UCSD-AML1 (cell line): ENCODE data around the gene KRT71.
A peak's percentile ranks its signal among the peaks of the same experiment; 100 is the strongest.
"Not testable (repeated sequence)": the region's sequence is repeated elsewhere in the genome, so short reads cannot be mapped to it uniquely, and the experiment has no call there.

Experiments
- DNase-seq: peaks from one replicate; lab custom pipeline; 2025; ENCODE audit not compliant: unreplicated experiment; lab: John Stamatoyannopoulos, UW

The KRT71 gene

DNA sequence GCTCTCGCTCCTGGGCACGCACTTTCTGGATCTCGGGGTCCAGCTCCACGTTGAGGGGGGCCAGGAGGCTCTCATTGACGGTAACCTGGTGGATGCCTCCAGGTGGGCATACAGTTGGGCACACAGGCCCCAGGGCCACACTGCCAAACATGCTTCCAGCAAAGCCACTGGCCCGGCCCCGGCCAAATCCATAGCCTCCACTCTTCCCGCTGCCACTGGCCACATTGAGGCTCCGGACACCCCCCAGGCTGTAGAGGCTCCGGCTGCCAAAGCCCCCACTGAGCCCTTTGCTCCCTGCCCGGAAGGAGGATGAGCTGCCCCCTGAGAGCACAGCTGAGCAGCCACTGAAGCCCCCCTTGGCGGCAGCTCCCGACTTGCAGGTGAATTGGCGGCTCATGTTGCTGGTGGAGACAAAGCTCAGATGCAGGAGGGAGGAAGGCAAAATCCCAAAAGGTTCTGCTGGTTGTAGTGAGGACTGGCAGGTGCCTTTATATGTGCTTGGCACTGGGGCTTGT, at the start of gene KRT71:
Gene KRT71, minus strand, starts transcription at position 465 of the 515 bp plus-strand sequence. Its CDS starts 68 bp downstream, at position 397.
- DNase-seq, result no peak

DNA sequence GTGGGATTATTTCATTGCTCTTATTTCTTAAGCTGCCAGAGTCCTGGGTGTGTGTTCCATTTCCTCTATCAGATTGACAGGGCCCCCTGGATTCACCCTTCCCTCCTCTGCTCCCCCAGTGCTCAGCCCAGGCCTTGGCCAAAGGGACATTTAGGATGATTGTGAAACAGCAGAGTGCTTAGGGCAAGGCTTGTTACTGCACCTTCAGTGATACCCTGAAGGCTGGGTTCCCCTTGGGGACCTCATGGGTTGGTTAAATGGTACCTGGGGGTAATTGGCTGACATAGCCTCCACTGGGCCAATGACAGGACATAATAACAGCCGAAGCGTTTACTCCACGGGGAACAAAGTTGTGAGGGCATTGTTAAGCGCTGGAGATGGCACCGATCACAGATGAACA, 49.6 kb upstream of the KRT71 start:
- DNase-seq, result no peak

DNA sequence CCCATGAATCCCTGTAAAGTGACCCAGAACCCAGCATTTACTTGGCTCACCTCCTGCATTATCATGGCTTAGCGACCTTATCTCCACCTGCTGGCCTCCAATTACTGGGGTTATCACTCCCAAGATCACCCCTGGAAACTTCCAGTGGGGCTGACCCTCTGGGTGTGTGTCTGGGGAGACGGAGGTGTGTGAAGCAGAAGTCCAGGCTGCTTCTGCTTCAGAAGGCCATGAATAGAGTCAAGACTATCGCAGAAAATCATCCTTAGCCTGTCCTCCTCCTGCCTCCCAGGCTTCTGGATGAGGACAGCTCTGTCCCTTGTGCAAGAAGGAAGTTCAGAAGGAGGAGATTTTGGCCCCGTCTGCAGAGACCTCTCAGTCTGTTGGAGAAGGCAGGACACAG, 48.7 kb upstream of the KRT71 start:
- no peak for DNase-seq

DNA sequence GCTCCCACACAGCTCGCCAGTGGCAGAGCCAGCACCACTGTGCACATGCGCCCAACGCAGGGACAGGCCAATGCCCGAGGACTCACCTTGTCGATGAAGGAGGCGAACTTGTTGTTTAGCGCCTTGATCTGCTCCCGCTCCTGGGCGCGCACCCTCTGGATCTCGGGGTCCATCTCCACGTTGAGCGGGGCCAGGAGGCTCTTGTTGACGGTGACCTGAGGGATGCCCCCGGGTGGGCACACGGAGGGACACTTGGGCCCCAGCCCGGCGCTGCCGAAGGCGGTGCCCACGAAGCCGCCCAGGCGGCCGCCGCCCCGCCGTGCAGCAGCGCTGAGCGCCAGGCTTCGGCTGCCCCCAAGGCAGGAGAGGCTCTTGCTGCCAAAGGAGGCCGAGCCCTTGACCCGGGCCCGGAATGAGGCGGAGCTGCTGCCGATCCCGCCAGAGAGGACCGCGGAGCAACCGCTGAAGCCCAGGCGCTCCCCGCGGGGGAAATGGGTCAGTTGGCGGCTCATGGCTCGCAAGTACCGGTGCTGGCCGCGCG, 48.1 kb upstream of the KRT71 start, which contains the start of gene KRT72:
Gene KRT72, minus strand, starts transcription at position 523 of the 541 bp plus-strand sequence. Its CDS starts 11 bp downstream, at position 512.
- DNase-seq, result no peak

DNA sequence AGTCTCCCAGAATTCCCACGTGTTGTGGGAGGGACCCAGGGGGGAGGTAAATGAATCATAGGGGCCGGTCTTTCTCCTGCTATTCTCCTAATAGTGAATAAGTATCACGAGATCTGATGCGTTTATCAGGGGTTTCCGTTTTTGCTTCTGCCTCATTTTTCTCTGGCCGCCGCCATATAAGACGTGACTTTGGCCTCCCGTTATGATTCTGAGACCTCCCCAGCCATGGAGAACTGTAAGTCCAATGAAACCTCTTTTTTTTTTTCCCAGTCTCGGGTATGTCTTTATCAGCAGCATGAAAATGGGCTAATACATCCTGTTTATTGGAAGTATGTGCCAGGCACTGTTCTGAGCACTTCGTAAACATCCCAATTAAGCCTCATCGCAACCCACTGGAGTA, 47.5 kb upstream of the KRT71 start:
- no peak for DNase-seq

DNA sequence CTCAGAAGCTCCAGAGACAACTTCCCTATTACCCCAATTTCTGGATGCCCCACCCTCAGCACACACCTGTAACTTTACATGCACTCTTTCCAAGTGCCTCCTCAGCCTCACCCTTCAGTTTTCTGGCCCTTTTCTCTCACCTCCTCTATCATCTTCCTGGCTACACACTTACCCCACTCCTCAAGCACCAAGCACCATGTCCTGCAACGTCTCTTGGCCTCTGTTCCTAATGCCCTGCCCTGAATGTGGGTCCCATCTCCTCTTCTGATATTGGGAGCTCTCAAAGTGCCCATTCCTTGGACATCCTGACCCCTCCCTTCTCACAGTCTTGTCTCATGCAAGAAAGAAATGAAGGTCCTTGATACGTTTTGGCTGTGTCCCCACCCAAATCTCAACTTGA, 47.1 kb upstream of the KRT71 start:
- DNase-seq, result no peak

DNA sequence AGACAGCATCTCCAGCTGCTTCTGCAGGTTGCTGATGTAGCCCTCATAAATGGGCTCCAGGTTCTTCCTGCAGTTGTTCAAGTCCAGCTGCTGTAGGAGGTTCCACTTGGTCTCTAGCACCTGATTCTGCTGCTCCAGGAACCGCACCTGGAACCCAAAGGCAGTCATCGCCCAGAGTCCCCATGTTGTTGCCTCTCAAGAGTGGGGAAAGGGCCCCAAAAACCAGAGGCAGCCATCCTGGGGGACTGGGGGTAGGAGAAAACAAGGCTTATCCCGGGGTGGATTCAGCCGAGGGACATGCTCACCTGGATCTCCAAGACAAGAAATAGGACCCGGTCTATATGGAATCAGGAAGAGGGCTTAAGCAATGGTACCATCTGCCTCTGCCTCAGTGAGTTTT, 46.0 kb upstream of the KRT71 start:
- DNase-seq, result no peak

DNA sequence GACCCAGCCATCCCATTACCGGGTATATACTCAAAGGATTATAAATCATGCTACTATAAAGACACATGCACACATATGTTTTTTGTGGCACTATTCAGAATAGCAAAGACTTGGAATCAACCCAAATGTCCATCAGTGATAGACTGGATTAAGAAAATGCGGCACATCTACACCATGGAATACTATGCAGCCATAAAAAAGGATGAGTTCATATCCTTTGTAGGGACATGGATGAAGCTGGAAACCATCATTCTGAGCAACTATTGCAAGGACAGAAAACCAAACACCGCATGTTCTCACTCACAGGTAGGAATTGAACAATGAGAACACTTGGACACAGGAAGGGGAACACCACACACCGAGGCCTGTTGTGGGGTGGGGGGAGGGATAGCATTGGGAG, 41.3 kb upstream of the KRT71 start:
- not testable (repeated sequence) for DNase-seq

DNA sequence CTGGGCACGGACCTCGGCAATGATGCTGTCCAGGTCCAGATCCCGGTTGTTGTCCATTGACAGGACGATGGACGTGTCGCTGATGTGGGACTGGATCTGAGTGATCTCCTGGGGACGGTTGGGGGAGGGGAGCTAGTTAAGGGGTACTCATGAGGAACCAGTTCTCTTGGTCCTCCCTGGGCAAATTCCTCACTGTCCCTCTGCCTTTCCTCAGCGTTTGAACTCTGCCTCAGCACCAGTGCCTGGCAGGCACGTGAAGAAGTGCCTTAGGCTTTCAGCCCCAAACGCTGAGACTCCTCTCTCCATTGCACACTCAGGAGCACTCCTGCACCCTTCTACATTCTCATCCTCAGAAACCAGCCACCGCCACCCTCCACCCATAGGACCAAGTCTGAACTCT, 38.6 kb upstream of the KRT71 start:
- DNase-seq, result no peak

DNA sequence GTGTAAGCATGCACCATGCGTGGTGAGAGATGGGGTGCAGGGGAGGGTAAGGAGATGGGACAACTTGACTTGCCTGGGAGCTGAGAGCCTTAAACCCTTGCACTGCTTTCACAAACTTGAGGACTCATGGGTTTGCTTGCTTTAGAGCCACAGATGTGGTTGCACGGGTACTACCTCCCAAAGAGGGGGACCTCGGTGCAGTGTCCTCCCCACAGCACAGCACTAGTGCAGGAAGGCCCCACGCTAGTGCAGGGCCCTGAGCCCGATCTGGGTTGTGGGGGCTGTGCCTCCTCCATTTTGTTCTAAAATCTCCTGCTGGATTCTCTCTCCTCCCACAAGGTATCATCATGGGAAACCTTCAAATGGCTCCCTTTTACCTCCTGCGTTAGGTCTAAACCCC, 37.1 kb upstream of the KRT71 start:
- DNase-seq, result no peak

DNA sequence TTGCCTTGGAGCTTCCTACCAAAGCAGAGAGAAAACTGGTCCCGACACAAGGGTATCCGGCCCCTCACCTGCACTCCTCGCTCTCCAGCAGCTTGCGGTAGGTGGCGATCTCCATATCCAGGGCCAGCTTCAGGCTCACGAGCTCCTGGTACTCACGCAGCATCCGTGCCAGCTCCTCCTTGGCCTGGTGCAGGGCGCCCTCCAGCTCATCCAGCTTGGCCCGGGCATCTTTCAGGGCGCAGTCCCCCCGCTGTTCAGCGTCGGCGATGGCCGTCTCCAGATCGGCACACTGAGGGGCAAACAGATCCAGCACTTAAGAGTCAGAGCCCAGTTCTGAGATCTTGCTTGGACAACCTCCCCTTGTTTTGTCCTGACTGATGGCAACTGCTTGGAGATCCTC, 34.6 kb upstream of the KRT71 start:
- no peak for DNase-seq

DNA sequence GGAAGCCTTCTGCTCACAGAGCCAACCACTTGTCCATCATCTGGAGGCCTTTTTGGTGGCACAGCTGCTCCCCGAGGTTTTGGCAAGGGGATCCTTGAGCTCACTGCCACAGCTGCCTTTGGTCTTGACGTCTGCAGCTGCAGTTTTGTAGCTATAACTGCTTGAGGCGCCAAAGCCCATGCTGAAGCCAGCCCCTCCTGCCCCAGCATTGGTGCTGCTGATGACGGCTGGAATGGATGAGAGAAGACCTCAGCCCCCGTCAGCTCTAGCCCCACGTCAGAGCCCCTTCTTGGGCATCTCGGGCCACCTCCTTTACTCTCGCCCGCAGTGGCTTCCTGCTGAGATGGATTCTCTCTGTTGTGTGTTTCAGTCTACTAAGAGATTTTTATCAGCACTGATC, 33.0 kb upstream of the KRT71 start:
- DNase-seq, result no peak

DNA sequence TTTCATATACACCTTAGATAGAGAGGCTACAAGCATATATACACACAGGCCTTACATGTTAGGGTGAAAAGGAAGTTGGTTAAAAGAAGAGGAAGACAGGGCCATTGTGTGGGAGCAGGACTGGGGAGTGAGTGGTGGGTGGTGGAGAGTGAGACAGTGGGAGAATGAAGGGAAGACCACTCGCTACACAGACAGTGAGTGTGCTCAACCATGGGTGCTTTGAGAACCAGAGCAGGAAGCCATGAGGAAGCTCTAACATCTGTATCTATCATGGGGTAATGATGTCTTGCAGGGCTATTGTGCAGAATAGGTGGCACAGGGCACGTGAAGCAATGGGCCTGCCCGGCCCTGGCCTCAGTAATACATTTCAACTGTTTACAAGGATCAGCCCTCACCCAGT, 32.1 kb upstream of the KRT71 start:
- DNase-seq, result no peak

DNA sequence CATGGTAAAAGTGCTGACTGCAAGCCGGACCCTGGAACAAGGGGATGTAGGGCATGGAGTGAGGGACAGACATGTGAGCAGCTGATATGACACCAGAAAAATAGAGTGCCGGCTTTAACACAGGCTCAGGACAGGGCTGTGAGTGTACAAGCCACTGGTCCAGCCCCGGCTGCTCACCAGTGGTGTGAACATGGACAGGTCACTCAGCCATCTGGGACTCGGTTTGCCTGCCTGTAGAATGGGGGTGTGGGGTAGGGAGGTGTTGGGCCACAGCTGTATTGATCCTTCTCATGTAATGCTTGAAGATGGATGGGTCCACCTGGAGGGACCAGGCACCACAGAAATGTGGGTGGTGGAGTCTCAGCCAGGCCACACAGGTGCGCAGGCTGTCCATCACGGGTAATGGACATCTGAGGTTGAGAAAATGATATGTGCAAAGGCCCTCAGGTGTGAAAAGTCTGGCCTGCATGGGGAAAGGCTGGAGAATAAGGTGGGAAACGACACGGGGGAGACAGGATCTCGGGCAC, 31.3 kb upstream of the KRT71 start:
- DNase-seq, result no peak

DNA sequence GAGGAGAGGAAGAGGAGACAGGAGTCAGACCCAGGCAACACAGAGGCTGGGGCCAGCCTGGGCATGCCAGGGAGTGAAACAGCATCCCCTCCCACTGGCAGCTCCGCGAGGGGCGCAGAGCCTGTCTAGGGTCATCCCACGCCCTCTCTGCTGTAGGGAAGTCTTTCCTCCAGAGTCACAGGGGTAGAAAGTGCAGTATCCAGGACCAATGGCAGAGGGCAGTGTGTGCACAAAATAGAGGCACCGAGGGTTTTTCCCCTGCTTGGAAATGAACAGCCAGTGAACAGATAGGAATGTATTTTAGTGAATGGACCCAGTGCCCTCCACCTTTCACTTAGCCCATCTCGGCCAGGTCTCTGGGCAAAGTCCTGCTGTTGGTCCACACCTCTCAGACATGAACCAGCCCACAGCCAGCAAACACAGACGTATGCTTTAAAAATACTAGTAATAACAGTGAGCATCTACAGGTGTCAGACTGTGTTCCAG, 30.1 kb upstream of the KRT71 start:
- DNase-seq, result peak; percentile 65

DNA sequence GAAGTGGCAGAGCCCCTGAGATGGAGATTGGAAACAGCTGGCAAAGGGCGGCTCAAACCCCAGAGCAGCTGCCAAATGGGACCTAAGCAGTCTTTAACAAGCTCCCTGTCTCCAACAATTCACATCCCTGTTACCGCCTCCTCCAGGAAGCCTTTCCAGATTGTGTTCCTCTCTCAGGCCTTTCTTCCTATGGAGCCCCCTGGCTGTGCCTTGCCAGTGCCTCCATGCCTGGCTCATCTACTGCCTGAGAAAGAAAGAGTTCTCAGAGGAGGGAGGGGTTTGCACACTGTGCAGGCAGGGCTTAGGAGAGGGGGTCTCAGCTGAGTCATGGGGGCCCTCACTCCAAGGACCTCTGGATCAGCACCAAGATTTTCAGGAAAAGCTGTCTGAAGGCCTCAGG, 29.5 kb upstream of the KRT71 start:
- no peak for DNase-seq

DNA sequence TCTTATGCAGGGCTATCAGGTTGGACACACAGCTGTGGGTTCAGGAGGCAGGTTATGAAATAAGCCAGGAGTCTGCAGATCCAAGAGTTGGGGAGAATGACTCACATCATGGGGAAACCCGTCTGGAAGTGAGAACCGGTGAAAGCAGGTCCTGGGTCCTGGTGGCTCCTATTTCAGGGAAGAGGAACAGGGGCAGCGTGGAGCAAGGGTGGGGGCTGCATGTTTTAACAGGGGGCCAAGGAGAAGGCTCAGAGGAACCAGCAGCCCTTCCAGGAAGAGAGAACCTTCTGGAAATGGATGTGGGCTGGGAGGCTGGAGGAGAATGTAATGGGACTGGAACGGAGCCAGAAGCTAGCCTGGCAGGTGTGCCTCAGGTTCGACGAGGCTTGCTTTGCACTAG, 28.5 kb upstream of the KRT71 start:
- DNase-seq, result no peak

DNA sequence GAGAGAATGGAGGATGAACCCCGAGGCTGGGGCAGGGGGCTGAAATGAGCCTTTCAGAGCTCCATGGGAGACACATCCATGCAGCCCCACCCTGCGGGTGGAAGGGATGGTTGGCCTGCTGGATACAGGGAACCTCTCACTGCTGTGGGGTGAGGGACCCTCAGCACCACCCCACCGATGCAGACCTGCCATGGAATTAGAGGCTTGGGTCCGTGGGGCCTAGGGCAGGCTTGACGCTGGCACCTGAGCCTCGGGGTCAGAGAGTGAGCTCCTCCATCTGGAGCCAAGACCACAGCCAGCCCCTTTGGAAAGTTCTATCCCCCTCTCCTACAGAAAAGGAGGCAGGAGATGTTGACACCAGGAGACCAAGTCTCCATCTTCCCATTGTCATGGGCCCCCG, 28.1 kb upstream of the KRT71 start:
- no peak for DNase-seq

DNA sequence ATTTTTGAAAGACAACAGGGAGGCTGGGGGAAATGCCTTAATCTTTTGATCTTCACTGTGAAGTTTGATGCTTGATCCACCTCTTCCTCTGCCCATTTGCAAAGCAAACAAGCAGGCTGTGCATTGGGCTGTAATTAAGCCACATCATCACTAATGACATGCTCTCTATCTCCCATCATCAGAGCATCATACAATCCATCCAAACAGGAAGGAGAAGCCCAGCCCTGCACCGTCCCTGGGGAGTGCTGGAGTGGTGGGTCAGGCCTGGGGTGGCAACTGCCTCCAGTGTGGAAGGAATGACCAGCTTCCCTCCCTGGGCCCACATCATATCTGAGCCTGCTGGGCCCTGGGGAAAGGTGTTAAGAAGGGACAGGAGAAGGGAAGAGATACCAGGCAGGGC, 27.6 kb upstream of the KRT71 start:
- DNase-seq, result no peak

DNA sequence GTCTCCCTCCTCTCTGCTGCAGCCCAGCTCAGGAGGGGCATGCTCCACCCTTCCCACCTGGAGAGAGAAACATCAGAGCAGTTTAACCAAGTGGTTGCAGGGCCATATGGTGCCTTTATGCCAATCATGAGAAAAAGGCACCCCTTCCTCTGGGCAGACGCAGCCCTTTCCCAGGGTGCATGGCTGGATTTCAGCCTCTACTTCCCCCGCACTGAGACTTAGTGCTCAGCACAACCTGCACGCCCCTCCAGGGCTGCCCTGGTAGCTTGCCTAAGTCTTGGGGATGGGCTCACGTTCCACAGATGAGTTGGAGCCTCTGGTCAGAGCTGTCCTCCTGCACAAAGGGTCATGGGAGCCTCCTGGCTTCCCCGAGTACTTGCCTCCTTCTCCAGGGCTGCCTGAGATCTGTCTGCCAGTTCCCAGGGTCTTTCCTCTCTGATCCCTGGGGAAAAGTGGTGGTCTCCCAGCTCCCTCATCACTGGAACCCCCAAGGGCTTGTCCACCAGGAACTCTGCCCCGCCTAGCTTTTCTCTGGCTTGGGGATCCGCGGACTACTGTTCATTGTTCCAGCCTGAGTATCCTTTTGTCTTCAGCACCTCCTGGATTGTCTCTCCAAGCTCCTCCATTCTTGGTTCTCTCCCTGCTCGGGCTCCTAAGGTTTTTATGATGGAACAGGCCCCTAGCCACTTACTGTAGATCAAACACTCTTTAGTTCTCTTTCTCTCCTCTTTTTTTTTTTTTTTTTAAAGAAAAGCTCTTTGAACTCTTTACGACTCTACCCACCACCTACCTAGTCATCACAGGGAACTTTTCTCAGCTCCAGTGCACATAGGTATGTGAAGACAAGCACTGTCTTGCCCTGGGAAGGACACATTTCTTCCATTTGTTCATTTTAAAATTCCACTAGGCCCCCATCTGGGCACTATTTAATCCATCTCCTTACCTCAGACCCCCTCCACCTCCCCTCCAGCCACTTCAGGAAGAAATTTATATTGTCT, 26.8 kb upstream of the KRT71 start:
- DNase-seq, result no peak

DNA sequence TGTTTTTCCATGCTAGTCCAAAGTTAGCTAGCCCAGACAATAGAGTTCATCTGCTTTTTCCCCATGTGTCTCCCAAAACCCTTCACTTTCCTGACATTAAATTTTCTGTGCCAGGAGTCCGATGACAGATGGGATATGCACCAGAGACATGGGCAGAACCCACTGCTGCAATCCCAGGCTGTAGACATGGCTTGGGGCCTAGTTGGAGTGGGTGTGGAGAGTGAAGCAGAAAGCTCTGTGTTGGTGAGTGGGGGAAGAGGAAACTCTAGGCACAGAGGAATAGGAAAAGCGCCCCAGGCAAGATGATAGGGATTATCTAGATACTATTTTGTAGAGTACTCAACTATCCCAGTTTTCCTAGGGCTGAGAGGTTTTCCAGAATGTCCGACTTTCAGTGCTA, 25.5 kb upstream of the KRT71 start:
- DNase-seq, result no peak

DNA sequence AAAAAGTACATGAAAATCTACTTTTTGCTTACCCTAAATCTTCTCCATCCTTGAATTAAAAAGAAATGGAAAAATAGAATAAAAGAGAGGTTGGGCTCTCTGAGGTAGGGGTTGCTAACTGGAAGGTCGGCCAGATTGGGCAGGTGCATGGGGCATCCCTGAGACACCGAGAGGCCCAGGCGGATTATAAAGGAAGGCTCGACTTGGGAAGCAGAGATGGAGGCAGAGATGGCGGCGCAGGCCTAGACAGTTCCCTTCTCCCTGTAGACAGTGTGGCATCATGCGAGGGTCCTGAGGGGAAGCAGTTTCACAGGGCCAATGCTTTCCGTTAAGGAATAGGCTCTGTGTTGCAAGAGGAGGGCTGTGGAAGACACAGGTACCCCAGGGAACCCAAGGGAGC, 24.4 kb upstream of the KRT71 start:
- no peak for DNase-seq
